Kidney (tissue), 14 donors: Measurements from ENCODE around the gene ENPP1. TPM values are rescaled to one million over a fixed set of nuclear protein-coding genes. Genes with fewer than 3 reads are reported as not detected.

ENCODE experiments used
- DNase-seq, 5 donors: peaks; one replicate each; pipeline ENCODE4 v3.0.0-alpha.2; 2013 to 2020
- FAIRE-seq: peaks from 2 replicates; lab custom pipeline; 2012; peaks lifted over from hg19 to GRCh38; lab: Jason Lieb, UNC
- H3K27ac ChIP-seq, 2 donors: one replicate each; pipeline ENCODE4 v1.7.0; 2013; ENCODE audit warnings: low read depth in 2 of 2, low read length in 2 of 2, inconsistent platforms in 1 of 2
- H3K27me3 ChIP-seq: one replicate; pipeline ENCODE4 v1.7.1; 2013; ENCODE audit warnings: low read length, inconsistent platforms; ENCODE audit not compliant: control insufficient read depth, insufficient read depth
- H3K36me3 ChIP-seq, 3 donors: one replicate each; pipeline versions ENCODE4 v1.7.0 to v1.7.1; 2013; ENCODE audit warnings: low read length in 3 of 3, control low read depth in 1 of 3, inconsistent platforms in 1 of 3; ENCODE audit not compliant: insufficient read depth in 3 of 3, control insufficient read depth in 2 of 3
- H3K4me1 ChIP-seq, 3 donors: one replicate each; pipeline versions ENCODE4 v1.7.0 to v1.7.1; 2013; ENCODE audit warnings: low read length in 3 of 3, inconsistent platforms in 1 of 3, low read depth in 1 of 3; ENCODE audit not compliant: control insufficient read depth in 2 of 3, insufficient read depth in 2 of 3
- H3K4me3 ChIP-seq, 3 donors: one replicate each; pipeline versions ENCODE4 v1.7.0 to v1.8.1; 2013; ENCODE audit warnings: low read length in 3 of 3, control low read depth in 1 of 3, inconsistent platforms in 1 of 3
- H3K9ac ChIP-seq, 3 donors: one replicate each; pipeline versions ENCODE4 v1.7.0 to v1.7.1; 2013; ENCODE audit warnings: low read length in 3 of 3, control low read depth in 1 of 3, inconsistent platforms in 1 of 3
- H3K9me3 ChIP-seq, 3 donors: one replicate each; pipeline versions ENCODE4 v1.7.0 to v1.7.1; 2013; ENCODE audit warnings: low read length in 3 of 3, control low read depth in 1 of 3, inconsistent platforms in 1 of 3; ENCODE audit not compliant: control insufficient read depth in 2 of 3, insufficient read depth in 1 of 3
- intact Hi-C: fragments of 100-400 bp; cut with DNase I; formaldehyde crosslinking; loops from one replicate; pipeline ENCODE4 v1.11.1; 2022
- polyA plus RNA-seq: library from polyadenylated mRNA; stranded (reverse); fragments of 350-450 nt; fragmentation: Illumina TruSeq; extraction: RNeasy Lipid Tissue Mini Kit (QIAGEN cat#74804); gene quantifications from one replicate; pipeline ENCODE4 v1.2.3, GENCODE V29; 2014; ENCODE audit warnings: low read depth, low replicate concordance; ENCODE audit not compliant: insufficient read depth
- total RNA-seq: library from RNA; stranded (reverse); fragmentation: NEBNext Ultra II Directional; extraction: Animal tissue kit (Norgen Biotek cat#: 25700); gene quantifications from one replicate; pipeline ENCODE4 v1.2.1, GENCODE V29; 2021
- TF ChIP-seq, protein P1 (sequence below): IDR thresholded peaks from 3 replicates; pipeline ENCODE4 v1.5.1; 2012; ENCODE audit warnings: mild to moderate bottlenecking, moderate library complexity, borderline replicate concordance; ENCODE audit not compliant: insufficient read depth; ENCODE audit errors: extremely low read depth
- donor health status: control.
- donor health status: control.
- donor health status: control.
- donor health status: control.
- donor health status: control.
- donor health status: DM: yes; HTN: yes; CAD: no.
- donor health status: Normal renal cell carcinoma (clear cell type).

Gene ENPP1
- total and polyA plus RNA-seq, 2 donors from 2014 or later = 3.7 to 6.5 TPM

- FAIRE-seq = no peak
- intact Hi-C loops = no loop called here
- Histone ChIP-seq H3K4me1 (no peaks in the 10 kb centered on the region), H3K9me3 (no peaks in the 10 kb centered on the region), H3K36me3 (no peaks in the 10 kb centered on the region), H3K9ac (no peak overlapping the region), H3K27me3 (no peaks in the 10 kb centered on the region), H3K4me3 (no peak overlapping the region), H3K27ac (no peak overlapping the region)
- TF ChIP-seq, protein P1, sequence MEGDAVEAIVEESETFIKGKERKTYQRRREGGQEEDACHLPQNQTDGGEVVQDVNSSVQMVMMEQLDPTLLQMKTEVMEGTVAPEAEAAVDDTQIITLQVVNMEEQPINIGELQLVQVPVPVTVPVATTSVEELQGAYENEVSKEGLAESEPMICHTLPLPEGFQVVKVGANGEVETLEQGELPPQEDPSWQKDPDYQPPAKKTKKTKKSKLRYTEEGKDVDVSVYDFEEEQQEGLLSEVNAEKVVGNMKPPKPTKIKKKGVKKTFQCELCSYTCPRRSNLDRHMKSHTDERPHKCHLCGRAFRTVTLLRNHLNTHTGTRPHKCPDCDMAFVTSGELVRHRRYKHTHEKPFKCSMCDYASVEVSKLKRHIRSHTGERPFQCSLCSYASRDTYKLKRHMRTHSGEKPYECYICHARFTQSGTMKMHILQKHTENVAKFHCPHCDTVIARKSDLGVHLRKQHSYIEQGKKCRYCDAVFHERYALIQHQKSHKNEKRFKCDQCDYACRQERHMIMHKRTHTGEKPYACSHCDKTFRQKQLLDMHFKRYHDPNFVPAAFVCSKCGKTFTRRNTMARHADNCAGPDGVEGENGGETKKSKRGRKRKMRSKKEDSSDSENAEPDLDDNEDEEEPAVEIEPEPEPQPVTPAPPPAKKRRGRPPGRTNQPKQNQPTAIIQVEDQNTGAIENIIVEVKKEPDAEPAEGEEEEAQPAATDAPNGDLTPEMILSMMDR = no peak
- DNase-seq = no peak
Observed at GRCh38 chr6:131816869-131817268, 9.0 kb downstream of the ENPP1 start.

DNA sequence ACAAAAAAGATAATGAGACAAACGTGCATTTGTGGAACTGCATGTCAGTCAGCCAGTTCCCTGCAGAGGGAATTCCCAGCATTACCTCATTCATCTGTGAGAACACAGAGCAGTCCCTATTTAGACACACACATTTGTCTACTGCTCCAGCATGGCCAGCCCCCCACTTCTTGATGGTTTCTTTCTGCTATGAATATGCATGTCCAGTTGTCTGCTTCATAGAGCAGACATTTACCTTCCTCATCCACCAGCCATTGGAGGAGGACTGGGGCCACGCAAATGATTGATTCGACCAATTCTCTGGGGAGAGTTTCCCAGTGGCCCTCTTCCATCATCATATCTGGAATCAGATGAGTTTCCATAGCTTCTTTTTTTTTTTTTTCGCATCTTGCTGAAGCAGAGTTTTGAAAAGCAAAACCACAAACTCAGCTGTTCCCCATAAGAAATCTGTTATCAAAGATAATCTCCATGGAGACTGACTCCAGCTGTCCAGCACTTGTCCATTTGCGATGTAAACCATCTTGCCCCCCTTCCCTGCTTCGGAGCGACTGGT is 11.8 kb downstream of the ENPP1 start:
- Histone ChIP-seq H3K9me3 (no peaks in the 10 kb centered on the region), H3K27me3 (no peaks in the 10 kb centered on the region), H3K4me1 (no peaks in the 10 kb centered on the region), H3K9ac (no peak overlapping the region), H3K36me3 (no peaks in the 10 kb centered on the region), H3K4me3 (no peak overlapping the region), H3K27ac (no peak overlapping the region)
- DNase-seq (peak in 2 of 5 donors; percentile 46 to 80), FAIRE-seq (no peak)
- intact Hi-C loops = no loop called here
- TF ChIP-seq, protein P1 = no peak

DNA sequence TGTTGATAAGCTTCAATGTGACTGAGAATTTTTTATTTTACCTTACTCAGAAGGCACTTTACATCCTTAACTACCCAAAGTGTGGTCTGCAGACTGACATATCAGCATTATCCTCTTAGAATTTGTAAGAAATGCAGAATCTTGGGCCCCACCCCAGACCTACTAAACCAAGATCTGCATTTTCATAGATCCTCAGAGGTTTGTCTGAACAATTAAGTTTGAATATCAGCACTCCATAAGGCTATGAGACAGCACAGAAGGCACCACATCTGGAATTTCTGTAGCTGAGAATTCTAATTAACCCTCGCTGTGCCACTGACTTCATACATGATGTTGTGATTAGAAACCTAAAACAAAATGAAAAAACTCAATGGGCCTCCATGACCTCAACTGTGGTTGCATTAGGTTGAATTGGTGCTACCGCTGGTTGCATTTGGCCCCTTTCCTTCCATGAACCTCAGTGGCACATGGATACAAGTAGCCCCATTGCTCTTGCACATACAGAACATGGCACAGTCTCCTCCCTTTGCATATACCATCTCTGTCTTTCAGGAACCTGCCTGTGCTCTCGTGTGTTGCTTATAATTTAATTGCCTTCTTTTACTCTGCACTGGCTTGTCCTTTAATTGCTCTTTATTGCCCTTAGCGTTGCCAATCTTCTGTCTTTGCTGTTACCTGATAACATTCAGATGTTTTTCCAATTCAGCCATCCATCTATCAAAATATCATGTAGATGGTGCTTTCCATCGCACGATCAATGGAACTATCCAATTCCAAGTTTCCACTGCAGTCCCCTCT is 13.4 kb downstream of the ENPP1 start:
- H3K4me1 ChIP-seq = peaks cover 0 to 3% (median 0%) of the 10 kb centered on the region in 3 donors
- DNase-seq (no peak), FAIRE-seq (no peak)
- no peak overlapping the region for H3K27ac ChIP-seq
- intact Hi-C loops = no loop called here
- H3K27me3 ChIP-seq = no peaks in the 10 kb centered on the region
- TF ChIP-seq, protein P1 = no peak
- H3K9ac ChIP-seq = no peak overlapping the region
- no peaks in the 10 kb centered on the region for H3K9me3 ChIP-seq
- H3K4me3 ChIP-seq = no peak overlapping the region
- H3K36me3 ChIP-seq = no peaks in the 10 kb centered on the region
